PC-9 (cell line): ENCODE data around the gene ANKS1B. TPM values are rescaled to one million over a fixed set of nuclear protein-coding genes. Genes with fewer than 3 reads are reported as not detected.

Source experiments
- BruUV-seq: library from RNA; stranded (reverse); fragments of 400-500 nt; replicated peaks from 2 replicates; lab custom pipeline; 2021; lab: Mats Ljungman, UMichigan
- CTCF ChIA-PET: fragments of 300-600 bp; sonication (Branson Sonifier 250); formaldehyde crosslinking; loops from one replicate; lab custom pipeline; 2022; ENCODE audit warnings: antibody characterized with exemption; lab: Charles Lee
- POLR2A ChIA-PET: fragments of 300-600 bp; sonication (Branson Sonifier 250); formaldehyde crosslinking; loops from one replicate; lab custom pipeline; 2022; ENCODE audit warnings: antibody characterized with exemption; ENCODE audit not compliant: unreplicated experiment; lab: Charles Lee
- DNase-seq, 2 experiments: peaks; one replicate each; pipeline versions ENCODE4 v3.0.0 to v3.0.0-alpha.2; 2015 to 2022; ENCODE audit warnings: mixed read lengths in 1 of 2
- H2AFZ ChIP-seq: fragments of 200-600 bp; sonication (generic); 2 replicates; pipeline ENCODE4 v1.8.1; 2017; ENCODE audit warnings: antibody characterized with exemption
- H3F3A ChIP-seq: fragments of 200-600 bp; sonication (generic); 2 replicates; pipeline ENCODE4 v1.8.1; 2017; ENCODE audit warnings: antibody characterized with exemption, mild to moderate bottlenecking, low read depth; ENCODE audit not compliant: insufficient read depth
- H3K27ac ChIP-seq: fragments of 200-600 bp; sonication (generic); 2 replicates; pipeline ENCODE4 v1.6.1; 2016; ENCODE audit warnings: mixed run types
- H3K27me3 ChIP-seq: fragments of 200-600 bp; sonication (generic); 2 replicates; pipeline ENCODE4 v1.6.1; 2016; ENCODE audit warnings: low read depth, mixed run types; ENCODE audit not compliant: insufficient read depth
- H3K36me3 ChIP-seq: fragments of 200-600 bp; sonication (generic); 2 replicates; pipeline ENCODE4 v1.6.1; 2016; ENCODE audit warnings: low read depth, mixed run types
- H3K4me1 ChIP-seq: fragments of 200-600 bp; sonication (generic); replicated peaks from 2 replicates; pipeline ENCODE4 v1.6.1; 2016; ENCODE audit warnings: mixed run types; ENCODE audit not compliant: insufficient read depth
- H3K4me2 ChIP-seq: fragments of 200-600 bp; sonication (generic); 2 replicates; pipeline ENCODE4 v1.6.1; 2017; ENCODE audit warnings: mixed run types
- H3K4me3 ChIP-seq: fragments of 200-600 bp; sonication (generic); 2 replicates; pipeline ENCODE4 v1.6.1; 2016; ENCODE audit warnings: mixed run types
- H3K79me2 ChIP-seq: fragments of 200-600 bp; sonication (generic); 2 replicates; pipeline ENCODE4 v1.6.1; 2017; ENCODE audit warnings: low read depth, mixed run types
- H3K9me2 ChIP-seq: fragments of 200-600 bp; sonication (generic); 2 replicates; pipeline ENCODE4 v1.8.1; 2017; ENCODE audit warnings: mild to moderate bottlenecking; ENCODE audit not compliant: insufficient read depth
- H3K9me3 ChIP-seq: fragments of 200-600 bp; sonication (generic); 2 replicates; pipeline ENCODE4 v1.8.1; 2016; ENCODE audit warnings: low read depth; ENCODE audit not compliant: insufficient read depth
- H4K20me1 ChIP-seq: fragments of 200-600 bp; sonication (generic); 2 replicates; pipeline ENCODE4 v1.8.1; 2017; ENCODE audit not compliant: insufficient read depth
- EZH2 ChIP-seq: fragments of 200-600 bp; sonication (generic); IDR thresholded peaks from 2 replicates; pipeline ENCODE4 v1.8.0; 2017; ENCODE audit warnings: antibody characterized with exemption, low read depth
- intact Hi-C: fragments of 100-400 bp; cut with micrococcal nuclease; formaldehyde crosslinking; loops from one replicate; pipeline ENCODE4 v1.10.0; 2022; ENCODE audit not compliant: unreplicated experiment
- total RNA-seq: library from RNA; stranded (reverse); gene quantifications from 2 replicates; pipeline ENCODE4 v1.2.3, GENCODE V29; 2021
- TF ChIP-seq, protein P1 (sequence below): fragments of 200-600 bp; sonication (generic); conservative IDR thresholded peaks from 2 replicates; pipeline ENCODE4 v1.6.1; 2017; ENCODE audit warnings: mixed run types, antibody characterized with exemption, mild to moderate bottlenecking, moderate library complexity

Gene ANKS1B
- total RNA-seq, 1 experiment from 2014 or later, result not detected

DNA sequence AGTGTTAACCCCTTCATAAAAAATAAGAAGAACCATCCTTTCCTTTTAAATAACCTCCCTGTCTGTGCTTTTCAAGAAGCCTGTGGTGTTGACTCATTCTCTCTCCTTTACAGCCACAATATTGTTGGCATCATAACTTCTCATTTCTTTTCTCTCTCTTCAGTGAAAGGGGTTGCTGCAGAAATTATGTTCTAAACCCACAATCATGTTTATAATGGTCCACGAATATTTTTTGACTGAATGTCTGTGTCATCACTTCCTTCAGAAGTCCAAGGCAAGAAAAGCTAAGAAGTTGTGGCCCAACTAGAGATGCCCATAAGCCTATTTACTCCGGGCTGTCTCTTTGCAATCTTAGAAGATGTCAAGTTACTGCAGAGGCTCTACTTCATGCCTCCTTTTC is 851.3 kb downstream of the ANKS1B start:
- Histone ChIP-seq H3F3A (no peaks in the 10 kb centered on the region), H3K36me3 (no peaks in the 10 kb centered on the region), H3K27ac (no peak overlapping the region), H3K79me2 (no peaks in the 10 kb centered on the region), H3K4me3 (no peak overlapping the region), H3K27me3 (no peaks in the 10 kb centered on the region), H3K4me1 (no peaks in the 10 kb centered on the region), H2AFZ (no peak overlapping the region), H4K20me1 (no peaks in the 10 kb centered on the region), H3K4me2 (no peak overlapping the region), H3K9me3 (no peaks in the 10 kb centered on the region), H3K9me2 (no peaks in the 10 kb centered on the region)
- intact Hi-C loops, result no loop called here
- ChIA-PET CTCF (no interaction called here), POLR2A (no interaction called here)
- TF ChIP-seq EZH2, result no peak
- TF ChIP-seq, protein P1, sequence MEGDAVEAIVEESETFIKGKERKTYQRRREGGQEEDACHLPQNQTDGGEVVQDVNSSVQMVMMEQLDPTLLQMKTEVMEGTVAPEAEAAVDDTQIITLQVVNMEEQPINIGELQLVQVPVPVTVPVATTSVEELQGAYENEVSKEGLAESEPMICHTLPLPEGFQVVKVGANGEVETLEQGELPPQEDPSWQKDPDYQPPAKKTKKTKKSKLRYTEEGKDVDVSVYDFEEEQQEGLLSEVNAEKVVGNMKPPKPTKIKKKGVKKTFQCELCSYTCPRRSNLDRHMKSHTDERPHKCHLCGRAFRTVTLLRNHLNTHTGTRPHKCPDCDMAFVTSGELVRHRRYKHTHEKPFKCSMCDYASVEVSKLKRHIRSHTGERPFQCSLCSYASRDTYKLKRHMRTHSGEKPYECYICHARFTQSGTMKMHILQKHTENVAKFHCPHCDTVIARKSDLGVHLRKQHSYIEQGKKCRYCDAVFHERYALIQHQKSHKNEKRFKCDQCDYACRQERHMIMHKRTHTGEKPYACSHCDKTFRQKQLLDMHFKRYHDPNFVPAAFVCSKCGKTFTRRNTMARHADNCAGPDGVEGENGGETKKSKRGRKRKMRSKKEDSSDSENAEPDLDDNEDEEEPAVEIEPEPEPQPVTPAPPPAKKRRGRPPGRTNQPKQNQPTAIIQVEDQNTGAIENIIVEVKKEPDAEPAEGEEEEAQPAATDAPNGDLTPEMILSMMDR, result no peak
- no TSS peak for BruUV-seq
- no peak for DNase-seq

DNA sequence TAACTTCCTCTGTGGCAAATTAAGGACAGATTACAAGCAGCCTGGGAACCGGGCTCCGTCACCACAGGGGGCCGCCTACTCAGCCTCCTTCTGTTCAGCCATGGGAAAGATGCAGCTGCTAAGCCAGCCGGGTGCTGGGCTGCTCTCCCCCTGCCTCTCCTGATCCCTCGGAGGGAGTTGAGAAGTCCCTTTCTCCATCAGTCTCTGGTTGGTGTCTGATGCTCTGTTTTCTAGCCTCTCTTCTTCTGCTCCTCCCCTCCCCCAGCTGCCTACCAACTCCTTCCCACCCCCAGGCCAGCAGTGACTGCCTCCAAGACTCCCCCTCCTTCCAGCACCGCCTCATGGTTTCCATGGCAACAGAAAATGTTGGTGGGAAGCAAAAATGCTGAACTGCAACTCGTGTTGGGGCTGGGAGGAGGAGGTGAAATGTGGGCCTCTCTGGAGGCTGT is 853.0 kb downstream of the ANKS1B start:
- Histone ChIP-seq H3F3A (no peaks in the 10 kb centered on the region), H3K27ac (no peak overlapping the region), H3K4me1 (no peaks in the 10 kb centered on the region), H3K36me3 (no peaks in the 10 kb centered on the region), H2AFZ (no peak overlapping the region), H3K79me2 (no peaks in the 10 kb centered on the region), H4K20me1 (no peaks in the 10 kb centered on the region), H3K27me3 (no peaks in the 10 kb centered on the region), H3K9me2 (no peaks in the 10 kb centered on the region), H3K9me3 (no peaks in the 10 kb centered on the region), H3K4me3 (no peak overlapping the region), H3K4me2 (no peak overlapping the region)
- CTCF ChIA-PET, result no interaction called here
- intact Hi-C loops, result no loop called here
- BruUV-seq, result no TSS peak
- TF ChIP-seq, protein P1, result no peak
- TF ChIP-seq EZH2, result no peak
- POLR2A ChIA-PET, result no interaction called here
- no peak for DNase-seq

DNA sequence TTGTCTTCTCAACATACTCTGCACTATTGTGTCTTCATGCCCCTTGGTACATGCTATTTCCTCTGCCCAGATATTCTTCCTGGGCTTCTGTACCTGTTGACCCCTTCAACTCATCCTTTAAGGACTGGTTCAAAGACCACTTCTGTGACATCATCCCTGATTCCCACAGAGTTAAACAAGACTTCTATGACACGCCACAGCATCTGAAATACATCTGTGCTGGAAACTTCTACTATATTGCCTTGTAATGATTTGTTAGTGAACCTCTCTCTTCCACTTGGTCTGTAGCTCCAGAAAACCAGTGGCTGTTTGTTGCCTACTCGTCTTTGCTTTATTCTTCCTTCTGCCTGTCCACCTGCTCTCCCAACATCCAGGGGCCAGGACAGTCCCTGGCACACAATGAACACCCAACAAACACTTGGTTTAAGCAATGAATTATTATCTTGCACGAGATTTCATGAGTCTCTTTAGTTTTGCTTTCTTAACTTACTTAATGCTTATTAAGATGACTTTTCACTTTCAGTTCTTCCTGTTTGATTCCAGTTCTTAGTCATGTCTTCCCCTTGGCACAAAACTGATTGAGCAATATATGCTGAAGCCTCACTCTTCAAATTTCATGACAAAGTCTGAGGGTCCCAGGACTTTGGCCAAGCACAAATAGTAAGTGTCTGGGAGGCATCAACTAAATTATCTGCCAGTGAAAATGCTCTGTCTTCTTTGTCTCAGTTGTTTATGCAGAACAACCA is 853.8 kb downstream of the ANKS1B start:
- intact Hi-C loops, result no loop called here
- no peaks in the 10 kb centered on the region for H3K36me3 ChIP-seq
- H3K9me3 ChIP-seq, result no peaks in the 10 kb centered on the region
- H4K20me1 ChIP-seq, result no peaks in the 10 kb centered on the region
- no peaks in the 10 kb centered on the region for H3K79me2 ChIP-seq
- no peak overlapping the region for H3K27ac ChIP-seq
- no peaks in the 10 kb centered on the region for H3K27me3 ChIP-seq
- no TSS peak for BruUV-seq
- H2AFZ ChIP-seq, result no peak overlapping the region
- ChIA-PET CTCF (no interaction called here), POLR2A (no interaction called here)
- H3K9me2 ChIP-seq, result no peaks in the 10 kb centered on the region
- H3K4me1 ChIP-seq, result no peaks in the 10 kb centered on the region
- no peak for TF ChIP-seq EZH2
- TF ChIP-seq, protein P1, result no peak
- DNase-seq, result no peak
- H3K4me3 ChIP-seq, result no peak overlapping the region
- peak overlapping the region; percentile 44; the same call in 1 of the 2 replicates for H3K4me2 ChIP-seq
- no peaks in the 10 kb centered on the region for H3F3A ChIP-seq
